Measurements from ENCODE around the gene SH3D19.
"Not testable (repeated sequence)": the region's sequence is repeated elsewhere in the genome, so short reads cannot be mapped to it uniquely, and the experiment has no call there.

The SH3D19 gene

DNA sequence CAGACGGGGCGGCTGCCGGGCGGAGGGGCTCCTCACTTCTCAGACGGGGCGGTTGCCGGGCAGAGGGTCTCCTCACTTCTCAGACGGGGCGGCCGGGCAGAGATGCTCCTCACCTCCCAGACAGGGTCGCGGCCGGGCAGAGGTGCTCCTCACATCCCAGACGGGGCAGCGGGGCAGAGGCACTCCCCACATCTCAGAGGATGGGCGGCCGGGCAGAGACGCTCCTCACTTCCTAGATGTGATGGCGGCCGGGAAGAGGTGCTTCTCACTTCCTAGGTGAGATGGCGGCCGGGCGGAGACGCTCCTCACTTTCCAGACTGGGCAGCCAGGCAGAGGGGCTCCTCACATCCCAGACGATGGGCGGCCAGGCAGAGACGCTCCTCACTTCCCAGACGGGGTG lies 70.2 kb downstream of the SH3D19 start:
- H3K36me3 ChIP-seq (ENCODE audit: insufficient read depth, low read length); H3K79me2 ChIP-seq (ENCODE audit: control insufficient read depth, insufficient read depth, low read length, unreplicated experiment); H3K4me3 ChIP-seq (ENCODE audit: low read depth, low read length); H3K4me1 ChIP-seq (ENCODE audit: control insufficient read depth, insufficient read depth, low read length, unreplicated experiment); H3K27me3 ChIP-seq (ENCODE audit: insufficient read depth, low read length); H2AFZ ChIP-seq (ENCODE audit: low read length, unreplicated experiment); H3K27ac ChIP-seq (ENCODE audit: low read depth, low read length): not testable (repeated sequence)

DNA sequence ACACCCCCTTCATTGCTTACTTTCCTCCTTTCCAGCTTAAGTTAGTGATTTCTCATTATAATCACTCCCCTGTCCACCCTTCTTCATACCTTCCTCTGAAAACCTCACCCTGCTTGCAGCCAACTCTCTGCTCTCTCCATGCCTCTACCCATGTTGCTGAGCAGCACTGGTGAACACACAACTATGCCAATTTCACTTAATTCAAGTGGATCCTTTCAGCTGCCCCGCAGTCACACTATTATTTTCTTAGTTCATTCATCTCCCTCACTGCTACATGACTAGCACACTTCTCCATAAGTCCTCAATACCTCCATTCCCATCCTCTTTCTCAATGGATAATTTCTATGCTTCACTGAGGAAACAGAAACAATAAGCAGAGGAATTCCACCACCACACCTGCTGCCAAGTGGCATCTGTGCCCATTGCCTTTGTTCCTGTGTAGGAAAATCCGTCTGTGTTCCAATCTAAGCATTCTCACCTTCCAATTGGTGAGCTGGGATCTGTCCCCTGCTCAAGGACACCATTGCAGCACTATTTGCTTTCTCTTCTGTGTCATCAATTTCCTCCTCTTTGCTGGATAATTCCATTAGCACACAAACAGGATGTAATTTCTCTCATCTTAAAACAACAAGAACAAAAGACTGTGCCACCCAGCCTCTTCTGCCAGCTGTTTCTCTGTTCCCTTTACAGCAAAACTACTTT lies 73.7 kb downstream of the SH3D19 start:
- no peaks in the 10 kb centered on the region for H3K36me3 ChIP-seq (ENCODE audit: insufficient read depth, low read length)
- peaks cover 3% of the 10 kb centered on the region for H3K4me1 ChIP-seq (ENCODE audit: control insufficient read depth, insufficient read depth, low read length, unreplicated experiment)
- H3K27ac ChIP-seq (ENCODE audit: low read depth, low read length), result no peak overlapping the region
- H3K4me3 ChIP-seq (ENCODE audit: low read depth, low read length), result no peak overlapping the region
- H2AFZ ChIP-seq (ENCODE audit: low read length, unreplicated experiment), result no peak overlapping the region
- H3K79me2 ChIP-seq (ENCODE audit: control insufficient read depth, insufficient read depth, low read length, unreplicated experiment), result peaks cover 2% of the 10 kb centered on the region
- H3K27me3 ChIP-seq (ENCODE audit: insufficient read depth, low read length), result no peaks in the 10 kb centered on the region

DNA sequence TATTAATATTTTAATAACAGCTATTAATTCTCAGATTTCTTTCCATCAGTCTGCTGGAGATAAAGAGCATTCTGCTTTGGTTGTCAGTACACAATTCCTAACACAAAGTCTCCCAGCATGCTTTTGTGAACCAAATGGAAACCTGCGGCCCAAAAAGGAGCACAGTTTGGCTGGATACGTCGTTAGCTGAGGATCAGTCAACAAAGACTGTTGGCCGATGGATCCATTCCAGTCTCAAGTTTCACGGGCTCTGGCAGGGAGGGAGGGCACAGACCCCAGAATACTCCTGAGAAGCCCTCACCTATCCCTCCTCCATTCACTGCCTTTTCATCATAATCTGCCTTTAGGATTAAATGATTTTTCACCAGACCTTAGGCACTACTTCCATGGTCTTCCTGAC lies 74.7 kb downstream of the SH3D19 start:
- no peak overlapping the region for H3K27ac ChIP-seq (ENCODE audit: low read depth, low read length)
- H3K27me3 ChIP-seq (ENCODE audit: insufficient read depth, low read length), result no peaks in the 10 kb centered on the region
- no peaks in the 10 kb centered on the region for H3K36me3 ChIP-seq (ENCODE audit: insufficient read depth, low read length)
- H3K4me1 ChIP-seq (ENCODE audit: control insufficient read depth, insufficient read depth, low read length, unreplicated experiment), result peaks cover 3% of the 10 kb centered on the region
- H3K4me3 ChIP-seq (ENCODE audit: low read depth, low read length), result no peak overlapping the region
- no peaks in the 10 kb centered on the region for H3K79me2 ChIP-seq (ENCODE audit: control insufficient read depth, insufficient read depth, low read length, unreplicated experiment)
- H2AFZ ChIP-seq (ENCODE audit: low read length, unreplicated experiment), result no peak overlapping the region

DNA sequence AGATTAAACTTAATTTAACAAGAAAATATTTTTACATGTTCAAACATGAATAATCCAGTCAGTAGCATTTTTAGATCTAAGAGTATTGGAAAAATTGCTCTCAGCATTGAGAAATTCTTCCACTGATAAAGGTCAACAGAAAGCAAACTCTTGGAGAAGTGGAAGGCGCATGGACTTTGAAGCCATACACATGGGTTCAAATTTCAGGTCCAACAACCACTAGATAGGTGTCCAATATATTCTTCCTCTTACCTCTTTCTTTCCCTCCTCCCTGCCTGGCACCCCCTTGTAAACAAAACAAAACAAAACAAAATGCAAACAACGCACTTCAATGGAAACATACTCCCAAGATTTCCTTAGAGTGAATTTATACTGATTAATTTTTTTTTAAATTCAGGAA lies 76.9 kb downstream of the SH3D19 start:
- Histone ChIP-seq H2AFZ (ENCODE audit: low read length, unreplicated experiment) (no peak overlapping the region), H3K4me1 (ENCODE audit: control insufficient read depth, insufficient read depth, low read length, unreplicated experiment) (peaks cover 3% of the 10 kb centered on the region), H3K79me2 (ENCODE audit: control insufficient read depth, insufficient read depth, low read length, unreplicated experiment) (no peaks in the 10 kb centered on the region), H3K4me3 (ENCODE audit: low read depth, low read length) (no peak overlapping the region), H3K27ac (ENCODE audit: low read depth, low read length) (no peak overlapping the region), H3K36me3 (ENCODE audit: insufficient read depth, low read length) (no peaks in the 10 kb centered on the region), H3K27me3 (ENCODE audit: insufficient read depth, low read length) (no peaks in the 10 kb centered on the region)

DNA sequence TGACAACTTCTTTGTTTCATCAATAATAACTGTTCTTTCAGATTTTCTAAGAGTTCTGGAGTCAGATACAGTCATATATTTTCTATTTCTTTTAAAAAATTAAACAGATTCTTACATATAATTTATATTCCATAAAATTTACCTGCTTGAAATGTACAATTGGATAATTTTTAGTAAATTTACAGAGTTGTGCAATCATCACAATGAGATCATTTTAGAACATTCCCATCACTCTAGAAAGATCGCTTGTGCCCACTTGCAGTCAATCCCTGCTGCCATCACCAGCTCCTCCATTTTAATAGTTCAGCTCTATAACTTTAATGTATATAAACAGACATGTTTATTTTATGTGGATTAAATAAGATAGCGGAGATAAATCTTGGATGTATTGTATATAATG lies 78.0 kb downstream of the SH3D19 start:
- H3K4me1 ChIP-seq (ENCODE audit: control insufficient read depth, insufficient read depth, low read length, unreplicated experiment), result peaks cover 2% of the 10 kb centered on the region
- no peak overlapping the region for H2AFZ ChIP-seq (ENCODE audit: low read length, unreplicated experiment)
- no peaks in the 10 kb centered on the region for H3K79me2 ChIP-seq (ENCODE audit: control insufficient read depth, insufficient read depth, low read length, unreplicated experiment)
- H3K4me3 ChIP-seq (ENCODE audit: low read depth, low read length), result no peak overlapping the region
- H3K36me3 ChIP-seq (ENCODE audit: insufficient read depth, low read length), result no peaks in the 10 kb centered on the region
- H3K27me3 ChIP-seq (ENCODE audit: insufficient read depth, low read length), result no peaks in the 10 kb centered on the region
- no peak overlapping the region for H3K27ac ChIP-seq (ENCODE audit: low read depth, low read length)

DNA sequence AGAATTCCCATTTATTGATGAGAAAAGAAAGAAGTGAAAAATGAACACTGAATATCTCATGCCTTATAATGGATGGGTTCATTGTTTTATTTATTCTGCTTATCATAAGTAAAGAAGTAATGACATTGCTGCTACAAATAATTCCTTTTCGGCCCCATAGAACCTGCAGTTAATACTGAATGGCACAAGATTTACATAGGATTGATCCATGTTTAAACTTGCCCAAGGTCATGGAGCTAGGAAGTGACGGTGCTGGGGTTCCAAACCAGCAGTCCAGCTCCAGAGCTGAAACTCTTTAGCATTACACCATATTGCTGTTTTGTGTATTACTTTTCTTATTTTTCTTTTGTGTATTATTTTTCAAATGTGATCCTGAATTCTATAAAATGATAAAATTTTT lies 78.7 kb downstream of the SH3D19 start:
- Histone ChIP-seq H3K79me2 (ENCODE audit: control insufficient read depth, insufficient read depth, low read length, unreplicated experiment) (no peaks in the 10 kb centered on the region), H3K36me3 (ENCODE audit: insufficient read depth, low read length) (no peaks in the 10 kb centered on the region), H2AFZ (ENCODE audit: low read length, unreplicated experiment) (no peak overlapping the region), H3K27me3 (ENCODE audit: insufficient read depth, low read length) (no peaks in the 10 kb centered on the region), H3K4me1 (ENCODE audit: control insufficient read depth, insufficient read depth, low read length, unreplicated experiment) (no peaks in the 10 kb centered on the region), H3K27ac (ENCODE audit: low read depth, low read length) (no peak overlapping the region), H3K4me3 (ENCODE audit: low read depth, low read length) (no peak overlapping the region)

DNA sequence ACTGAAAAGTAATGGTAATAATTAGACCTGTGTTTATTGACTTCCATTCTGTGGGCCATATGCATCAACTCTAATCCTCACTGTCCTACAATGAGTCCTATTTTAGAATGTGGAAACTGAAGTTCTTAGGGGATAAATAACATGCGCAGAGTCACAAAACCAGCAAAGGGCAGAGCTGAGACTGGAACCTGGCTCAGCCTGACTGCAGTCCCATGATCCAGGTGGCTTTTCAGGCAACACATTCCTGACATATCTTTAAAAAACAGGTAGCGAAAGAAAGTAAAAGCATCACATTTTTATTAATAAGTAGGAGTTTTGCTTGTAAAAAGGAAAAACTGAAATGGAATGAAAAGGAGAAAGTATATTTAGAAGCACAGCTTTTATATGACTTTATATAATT lies 83.1 kb downstream of the SH3D19 start:
- Histone ChIP-seq H3K27ac (ENCODE audit: low read depth, low read length) (no peak overlapping the region), H2AFZ (ENCODE audit: low read length, unreplicated experiment) (no peak overlapping the region), H3K36me3 (ENCODE audit: insufficient read depth, low read length) (no peaks in the 10 kb centered on the region), H3K4me3 (ENCODE audit: low read depth, low read length) (no peak overlapping the region), H3K27me3 (ENCODE audit: insufficient read depth, low read length) (no peaks in the 10 kb centered on the region), H3K79me2 (ENCODE audit: control insufficient read depth, insufficient read depth, low read length, unreplicated experiment) (no peaks in the 10 kb centered on the region), H3K4me1 (ENCODE audit: control insufficient read depth, insufficient read depth, low read length, unreplicated experiment) (no peaks in the 10 kb centered on the region)

DNA sequence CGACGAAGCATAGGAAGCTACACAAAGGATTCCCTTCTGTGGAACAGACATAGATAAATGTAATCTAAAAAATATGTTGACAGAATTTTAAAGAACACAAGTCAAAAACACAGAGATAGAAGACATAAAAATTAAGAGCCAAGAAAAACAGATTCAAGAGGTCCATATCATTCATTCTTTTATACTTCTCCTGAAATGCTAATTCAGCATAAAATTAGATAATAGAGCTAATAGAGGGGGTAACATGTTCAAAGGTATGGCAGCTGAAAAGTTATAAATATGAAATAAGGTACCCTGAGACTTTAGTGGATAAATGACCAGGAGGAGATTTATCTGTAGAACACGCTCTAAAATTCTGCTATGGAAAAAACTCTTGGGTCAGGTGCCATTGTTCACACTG lies 85.8 kb downstream of the SH3D19 start:
- Histone ChIP-seq H3K27ac (ENCODE audit: low read depth, low read length) (no peak overlapping the region), H3K27me3 (ENCODE audit: insufficient read depth, low read length) (no peaks in the 10 kb centered on the region), H3K36me3 (ENCODE audit: insufficient read depth, low read length) (no peaks in the 10 kb centered on the region), H3K79me2 (ENCODE audit: control insufficient read depth, insufficient read depth, low read length, unreplicated experiment) (no peaks in the 10 kb centered on the region), H2AFZ (ENCODE audit: low read length, unreplicated experiment) (no peak overlapping the region), H3K4me3 (ENCODE audit: low read depth, low read length) (no peak overlapping the region), H3K4me1 (ENCODE audit: control insufficient read depth, insufficient read depth, low read length, unreplicated experiment) (no peaks in the 10 kb centered on the region)

DNA sequence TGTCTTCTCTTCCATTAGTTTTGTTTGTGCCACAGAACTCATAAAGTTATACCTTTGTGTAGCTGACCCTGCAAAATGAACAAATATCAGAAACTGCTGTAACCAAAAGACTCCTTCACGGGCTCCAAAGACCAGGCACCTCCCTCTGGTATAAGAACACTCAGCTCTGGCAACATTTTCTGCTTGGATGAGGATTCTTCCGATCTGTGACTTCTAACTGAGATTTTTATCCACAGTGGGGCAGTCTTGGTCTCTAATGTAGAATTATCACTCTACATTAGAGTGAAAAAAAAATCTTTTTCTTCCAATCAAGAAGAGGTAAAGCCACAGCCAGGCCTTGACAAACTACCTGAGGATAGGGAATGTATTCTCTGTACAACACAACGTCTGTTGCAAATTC lies 86.9 kb downstream of the SH3D19 start:
- no peaks in the 10 kb centered on the region for H3K4me1 ChIP-seq (ENCODE audit: control insufficient read depth, insufficient read depth, low read length, unreplicated experiment)
- no peaks in the 10 kb centered on the region for H3K27me3 ChIP-seq (ENCODE audit: insufficient read depth, low read length)
- H3K27ac ChIP-seq (ENCODE audit: low read depth, low read length), result no peak overlapping the region
- no peaks in the 10 kb centered on the region for H3K79me2 ChIP-seq (ENCODE audit: control insufficient read depth, insufficient read depth, low read length, unreplicated experiment)
- no peaks in the 10 kb centered on the region for H3K36me3 ChIP-seq (ENCODE audit: insufficient read depth, low read length)
- no peak overlapping the region for H2AFZ ChIP-seq (ENCODE audit: low read length, unreplicated experiment)
- no peak overlapping the region for H3K4me3 ChIP-seq (ENCODE audit: low read depth, low read length)

DNA sequence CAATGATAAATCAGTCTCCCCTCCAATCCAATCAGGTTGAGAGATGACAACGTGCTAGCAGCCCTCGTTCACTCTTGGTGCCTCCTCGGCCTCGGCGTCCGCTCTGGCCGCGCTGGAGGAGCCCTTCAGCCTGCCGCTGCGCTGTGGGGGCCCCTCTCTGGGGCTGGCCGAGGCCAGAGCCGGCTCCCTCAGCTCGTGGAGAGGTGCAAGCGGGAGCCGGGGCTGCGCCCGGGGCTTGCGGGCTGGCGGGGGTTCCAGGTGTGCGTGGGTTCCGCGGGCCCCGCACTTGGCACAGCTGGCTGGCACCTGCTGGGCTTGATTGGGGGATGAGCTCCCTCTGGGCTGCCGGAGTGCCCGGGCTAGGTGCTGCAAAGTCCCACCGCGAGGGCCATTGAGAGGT lies 89.4 kb downstream of the SH3D19 start:
- no peak overlapping the region for H3K27ac ChIP-seq (ENCODE audit: low read depth, low read length)
- H3K4me3 ChIP-seq (ENCODE audit: low read depth, low read length), result no peak overlapping the region
- no peaks in the 10 kb centered on the region for H3K36me3 ChIP-seq (ENCODE audit: insufficient read depth, low read length)

DNA sequence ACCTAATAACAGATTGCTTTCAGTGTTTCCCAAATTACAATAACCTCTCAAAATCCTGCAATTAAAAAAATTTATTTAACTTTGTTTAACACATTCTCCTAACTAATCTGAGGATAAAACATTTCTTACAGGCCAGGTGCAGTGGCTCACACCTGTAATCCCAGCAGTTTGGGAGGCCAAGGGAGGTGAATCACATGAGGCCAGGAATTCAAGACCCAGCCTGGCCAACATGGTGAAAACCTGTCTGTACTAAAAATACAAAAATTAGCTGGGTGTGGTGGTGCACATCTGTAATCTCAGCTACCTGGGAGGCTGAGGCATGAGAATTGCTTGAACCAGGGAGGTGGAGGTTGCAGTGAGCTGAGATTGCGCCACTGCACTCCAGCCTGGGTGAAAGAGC lies 90.0 kb downstream of the SH3D19 start:
- H2AFZ ChIP-seq (ENCODE audit: low read length, unreplicated experiment); H3K27ac ChIP-seq (ENCODE audit: low read depth, low read length); H3K27me3 ChIP-seq (ENCODE audit: insufficient read depth, low read length); H3K79me2 ChIP-seq (ENCODE audit: control insufficient read depth, insufficient read depth, low read length, unreplicated experiment); H3K4me3 ChIP-seq (ENCODE audit: low read depth, low read length); H3K36me3 ChIP-seq (ENCODE audit: insufficient read depth, low read length); H3K4me1 ChIP-seq (ENCODE audit: control insufficient read depth, insufficient read depth, low read length, unreplicated experiment): not testable (repeated sequence)

More for the DNA sequence above, 89.4 kb downstream of the SH3D19 start:
- H2AFZ ChIP-seq (ENCODE audit: low read length, unreplicated experiment), result no peak overlapping the region
- H3K79me2 ChIP-seq (ENCODE audit: control insufficient read depth, insufficient read depth, low read length, unreplicated experiment), result no peaks in the 10 kb centered on the region
- no peaks in the 10 kb centered on the region for H3K4me1 ChIP-seq (ENCODE audit: control insufficient read depth, insufficient read depth, low read length, unreplicated experiment)
- H3K27me3 ChIP-seq (ENCODE audit: insufficient read depth, low read length), result no peaks in the 10 kb centered on the region
